ENCODE data around the gene COA7. TPM values are rescaled to one million over a fixed set of nuclear protein-coding genes. Genes with fewer than 3 reads are reported as not detected.
"Not testable (repeated sequence)": the region's sequence is repeated elsewhere in the genome, so short reads cannot be mapped to it uniquely, and the experiment has no call there.

Gene COA7
- total RNA-seq, 8 experiments from 2014 or later, result 16.3 to 27.6 (median 20.9) TPM

DNA sequence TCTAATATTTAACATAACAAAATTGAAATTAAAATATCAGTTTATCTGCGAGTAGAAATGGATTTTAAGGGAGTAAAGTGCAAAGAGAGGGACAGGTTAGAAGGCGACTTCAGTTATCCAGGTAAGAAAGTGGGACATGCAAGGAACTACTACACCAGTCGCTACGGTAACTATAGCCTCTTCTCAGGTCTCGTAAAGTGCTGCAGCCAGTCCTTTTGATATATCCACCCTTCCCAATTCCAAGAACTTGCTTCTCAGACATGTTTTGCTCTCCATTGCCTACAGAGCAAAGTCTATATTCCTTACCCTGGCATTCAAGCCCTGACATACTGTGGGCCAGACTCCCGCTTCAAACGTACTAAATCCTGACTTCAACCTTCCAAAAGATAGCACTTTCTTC is 2.5 kb downstream of the COA7 start:
- H3K27ac ChIP-seq, result no peak overlapping the region
- H3K4me3 ChIP-seq, result no peak overlapping the region
- 88 to 100% (median 97%) methylated on average over 2 to 7 of the region's 7 CpGs for WGBS, 10 experiments
- H3K4me1 ChIP-seq (replicated peaks in 1 of 2), result peaks cover 7 to 10% of the 10 kb centered on the region in 2 donors
- ATAC-seq (replicated peaks in 6 of 8), result no peak
- in situ Hi-C loops (cut with MboI; ENCODE audit: low pct_unique_long_range_greater_than_20kb in 2 of 9, low sequenced_read_pairs in 9 of 9, unreplicated experiment in 9 of 9), result loop anchor here in 3 of 9 experiments (25.0 kb wide), 3 partner anchors 208 to 258 kb away; no protein-coding TSS in a partner anchor

GRCh38 chr1:52693843-52694242 is 4.3 kb downstream of the COA7 start:
- no peak overlapping the region for H3K27ac ChIP-seq
- WGBS, 10 experiments, result 89 to 100% (median 100%) methylated on average over 1 of the region's 1 CpG; no CpG with 5 or more reads in 4 of the 10 experiments
- ATAC-seq (replicated peaks in 6 of 8), result no peak
- H3K4me1 ChIP-seq (replicated peaks in 1 of 2), result peaks cover 7 to 10% of the 10 kb centered on the region in 2 donors
- in situ Hi-C loops (cut with MboI; ENCODE audit: low pct_unique_long_range_greater_than_20kb in 2 of 9, low sequenced_read_pairs in 9 of 9, unreplicated experiment in 9 of 9), result loop anchor here in 3 of 9 experiments (25.0 kb wide), 3 partner anchors 207 to 257 kb away; no protein-coding TSS in a partner anchor
- H3K4me3 ChIP-seq, result no peak overlapping the region

GRCh38 chr1:52693351-52693750 is 4.8 kb downstream of the COA7 start:
- ATAC-seq (replicated peaks in 6 of 8); H3K4me3 ChIP-seq; H3K4me1 ChIP-seq (replicated peaks in 1 of 2); H3K27ac ChIP-seq: not testable (repeated sequence)
- WGBS, 10 experiments, result 91 to 100% (median 99%) methylated on average over 1 to 10 of the region's 10 CpGs
- in situ Hi-C loops (cut with MboI; ENCODE audit: low pct_unique_long_range_greater_than_20kb in 2 of 9, low sequenced_read_pairs in 9 of 9, unreplicated experiment in 9 of 9), result loop anchor here in 3 of 9 experiments (25.0 kb wide), 3 partner anchors 206 to 256 kb away; no protein-coding TSS in a partner anchor

- no peak for ATAC-seq (replicated peaks in 6 of 8)
- Histone ChIP-seq H3K4me3 (no peak overlapping the region), H3K4me1 (replicated peaks in 1 of 2) (peaks cover 5% of the 10 kb centered on the region in 2 donors), H3K27ac (no peak overlapping the region)
- in situ Hi-C loops (cut with MboI; ENCODE audit: low pct_unique_long_range_greater_than_20kb in 2 of 9, low sequenced_read_pairs in 9 of 9, unreplicated experiment in 9 of 9), result loop anchor here in 3 of 9 experiments (25.0 kb wide), 3 partner anchors 205 to 255 kb away; no protein-coding TSS in a partner anchor
- 89 to 100% (median 93%) methylated on average over 1 to 3 of the region's 4 CpGs; no CpG with 5 or more reads in 7 of the 10 experiments for whole genome bisulfite sequencing, 10 experiments
Observed at GRCh38 chr1:52692697-52693096, 5.5 kb downstream of the COA7 start.

GRCh38 chr1:52691821-52692220 is 6.3 kb downstream of the COA7 start:
- Histone ChIP-seq H3K27ac (no peak overlapping the region), H3K4me3 (no peak overlapping the region), H3K4me1 (replicated peaks in 1 of 2) (no peaks in the 10 kb centered on the region)
- 60 to 100% (median 92%) methylated on average over 1 to 3 of the region's 3 CpGs; no CpG with 5 or more reads in 3 of the 10 experiments for WGBS, 10 experiments
- ATAC-seq (replicated peaks in 6 of 8), result no peak
- in situ Hi-C loops (cut with MboI; ENCODE audit: low pct_unique_long_range_greater_than_20kb in 2 of 9, low sequenced_read_pairs in 9 of 9, unreplicated experiment in 9 of 9), result loop anchor here in 3 of 9 experiments (25.0 kb wide), 3 partner anchors 205 to 255 kb away; no protein-coding TSS in a partner anchor

DNA sequence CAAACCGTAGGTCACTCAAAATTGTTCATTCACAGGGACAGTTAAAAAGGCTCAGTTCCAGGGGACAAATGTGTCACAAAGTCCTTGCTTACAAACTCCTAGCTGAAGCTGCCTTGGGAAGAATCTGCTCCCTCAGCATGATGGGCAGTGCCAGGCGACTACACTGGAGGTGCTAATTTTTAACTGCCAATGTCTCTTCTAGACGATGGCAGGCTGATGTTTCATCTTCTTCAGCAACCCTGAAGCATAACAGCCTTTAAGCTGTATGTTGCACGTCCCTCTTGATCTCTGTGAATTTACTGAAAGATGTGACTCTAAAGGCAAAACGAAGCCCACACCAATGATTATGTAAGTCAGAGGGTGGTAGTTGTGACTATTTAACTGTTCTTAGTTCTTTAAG is 11.3 kb downstream of the COA7 start:
- WGBS, 10 experiments, result 89 to 100% (median 96%) methylated on average over 1 to 5 of the region's 5 CpGs; no CpG with 5 or more reads in 1 of the 10 experiments
- Histone ChIP-seq H3K4me3 (no peak overlapping the region), H3K4me1 (replicated peaks in 1 of 2) (peaks cover 0 to 3% of the 10 kb centered on the region in 2 donors), H3K27ac (no peak overlapping the region)
- no peak for ATAC-seq (replicated peaks in 6 of 8)
- in situ Hi-C loops (cut with MboI; ENCODE audit: low pct_unique_long_range_greater_than_20kb in 2 of 9, low sequenced_read_pairs in 9 of 9, unreplicated experiment in 9 of 9), result loop anchor here in 3 of 9 experiments (25.0 kb wide), 3 partner anchors 200 to 250 kb away; no protein-coding TSS in a partner anchor

GRCh38 chr1:52686261-52686751 is 11.8 kb downstream of the COA7 start:
- in situ Hi-C loops (cut with MboI; ENCODE audit: low pct_unique_long_range_greater_than_20kb in 2 of 9, low sequenced_read_pairs in 9 of 9, unreplicated experiment in 9 of 9), result loop anchor here in 3 of 9 experiments (25.0 kb wide), 3 partner anchors 199 to 249 kb away; no protein-coding TSS in a partner anchor
- peak; percentile 90 to 95 (median 92) for ATAC-seq (replicated peaks in 6 of 8)
- not testable (repeated sequence) for H3K4me1 ChIP-seq (replicated peaks in 1 of 2); H3K27ac ChIP-seq
- H3K4me3 ChIP-seq, result peak overlapping the region in 1 of 5 donors; percentile 3
- WGBS, 10 experiments, result 0 to 100% (median 44%) methylated on average over 1 to 9 of the region's 17 CpGs; no CpG with 5 or more reads in 4 of the 10 experiments

GRCh38 chr1:52684545-52684944 is 13.6 kb downstream of the COA7 start:
- Histone ChIP-seq H3K4me3 (no peak overlapping the region), H3K27ac (no peak overlapping the region), H3K4me1 (replicated peaks in 1 of 2) (peaks cover 0 to 3% of the 10 kb centered on the region in 2 donors)
- no peak for ATAC-seq (replicated peaks in 6 of 8)
- 80 to 100% (median 80%) methylated on average over 1 of the region's 1 CpG; no CpG with 5 or more reads in 7 of the 10 experiments for WGBS, 10 experiments
- in situ Hi-C loops (cut with MboI; ENCODE audit: low pct_unique_long_range_greater_than_20kb in 2 of 9, low sequenced_read_pairs in 9 of 9, unreplicated experiment in 9 of 9), result loop anchor here in 3 of 9 experiments (25.0 kb wide), 3 partner anchors 197 to 247 kb away; no protein-coding TSS in a partner anchor

- 90 to 100% (median 98%) methylated on average over 1 to 4 of the region's 4 CpGs; no CpG with 5 or more reads in 1 of the 10 experiments for WGBS, 10 experiments
- Histone ChIP-seq H3K27ac (no peak overlapping the region), H3K4me3 (no peak overlapping the region), H3K4me1 (replicated peaks in 1 of 2) (peaks cover 0 to 9% of the 10 kb centered on the region in 2 donors)
- ATAC-seq (replicated peaks in 6 of 8), result no peak
- in situ Hi-C loops (cut with MboI; ENCODE audit: low pct_unique_long_range_greater_than_20kb in 2 of 9, low sequenced_read_pairs in 9 of 9, unreplicated experiment in 9 of 9), result loop anchor here in 3 of 9 experiments (25.0 kb wide), 3 partner anchors 196 to 246 kb away; no protein-coding TSS in a partner anchor
Observed at GRCh38 chr1:52683367-52683940, 14.7 kb downstream of the COA7 start.

- 88 to 100% (median 92%) methylated on average over 1 to 4 of the region's 4 CpGs; no CpG with 5 or more reads in 1 of the 10 experiments for WGBS, 10 experiments
- H3K4me3 ChIP-seq, result no peak overlapping the region
- in situ Hi-C loops (cut with MboI; ENCODE audit: low pct_unique_long_range_greater_than_20kb in 2 of 9, low sequenced_read_pairs in 9 of 9, unreplicated experiment in 9 of 9), result loop anchor here in 3 of 9 experiments (25.0 kb wide), 3 partner anchors 194 to 244 kb away; no protein-coding TSS in a partner anchor
- no peak overlapping the region for H3K27ac ChIP-seq
- peaks cover 0 to 9% of the 10 kb centered on the region in 2 donors for H3K4me1 ChIP-seq (replicated peaks in 1 of 2)
- ATAC-seq (replicated peaks in 6 of 8), result no peak
Observed at GRCh38 chr1:52681136-52681535, 17.0 kb downstream of the COA7 start.

DNA sequence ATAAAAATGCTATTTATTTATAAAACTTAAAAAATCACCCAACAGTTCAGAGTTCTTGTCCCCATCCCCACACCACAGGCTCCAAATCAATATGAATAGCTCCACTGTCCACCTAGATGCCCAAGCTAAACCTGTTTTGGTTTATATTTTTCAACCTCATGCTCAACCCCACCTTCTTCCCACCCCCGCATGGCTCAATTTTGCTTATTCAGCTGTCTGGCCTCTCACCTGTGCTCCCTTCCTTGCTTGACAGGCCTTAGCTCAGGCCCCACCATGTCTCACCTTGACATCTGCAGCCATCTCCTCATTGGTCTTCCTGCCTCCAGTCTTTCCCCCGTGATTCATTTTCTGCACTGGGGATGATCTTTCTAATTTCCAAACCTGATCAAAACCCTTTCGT is 17.8 kb downstream of the COA7 start:
- in situ Hi-C loops (cut with MboI; ENCODE audit: low pct_unique_long_range_greater_than_20kb in 2 of 9, low sequenced_read_pairs in 9 of 9, unreplicated experiment in 9 of 9), result loop anchor here in 3 of 9 experiments (25.0 kb wide), 3 partner anchors 193 to 243 kb away; no protein-coding TSS in a partner anchor
- Histone ChIP-seq H3K27ac (no peak overlapping the region), H3K4me3 (no peak overlapping the region), H3K4me1 (replicated peaks in 1 of 2) (peaks cover 0 to 7% of the 10 kb centered on the region in 2 donors)
- ATAC-seq (replicated peaks in 6 of 8), result no peak
- WGBS, 10 experiments, result 50 to 100% (median 86%) methylated on average over 2 to 3 of the region's 3 CpGs; no CpG with 5 or more reads in 2 of the 10 experiments

- peaks cover 6 to 15% of the 10 kb centered on the region in 2 donors for H3K4me1 ChIP-seq (replicated peaks in 1 of 2)
- no peak overlapping the region for H3K27ac ChIP-seq
- no peak overlapping the region for H3K4me3 ChIP-seq
- 67 to 100% (median 90%) methylated on average over 1 to 5 of the region's 5 CpGs; no CpG with 5 or more reads in 2 of the 10 experiments for WGBS, 10 experiments
- ATAC-seq (replicated peaks in 6 of 8), result no peak
- in situ Hi-C loops (cut with MboI; ENCODE audit: low pct_unique_long_range_greater_than_20kb in 2 of 9, low sequenced_read_pairs in 9 of 9, unreplicated experiment in 9 of 9), result loop anchor here in 3 of 9 experiments (25.0 kb wide), 3 partner anchors 192 to 242 kb away; no protein-coding TSS in a partner anchor
Observed at GRCh38 chr1:52679498-52679897, 18.6 kb downstream of the COA7 start.

DNA sequence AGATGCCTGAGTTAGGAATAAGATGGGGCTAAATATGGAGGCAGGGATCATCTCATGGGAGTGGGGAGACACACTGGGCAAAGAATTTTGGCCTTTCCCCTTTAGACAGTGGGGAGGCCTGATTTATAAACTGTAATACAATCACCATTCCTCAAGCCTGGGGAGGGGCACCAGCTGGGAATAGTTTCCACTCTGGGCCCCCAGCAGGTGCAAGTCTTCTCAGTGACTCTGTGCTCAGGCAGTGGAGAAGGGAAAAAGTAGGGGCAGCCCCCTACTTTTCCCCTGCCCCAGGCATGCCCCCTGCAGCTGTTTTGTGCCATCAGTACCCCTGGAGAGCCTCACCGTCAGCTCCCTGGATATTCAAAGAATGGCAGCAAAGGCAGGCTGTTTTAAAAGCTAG is 19.1 kb downstream of the COA7 start:
- ATAC-seq (replicated peaks in 6 of 8), result no peak
- WGBS, 10 experiments, result 29 to 80% methylated on average over 1 of the region's 1 CpG; no CpG with 5 or more reads in 8 of the 10 experiments
- in situ Hi-C loops (cut with MboI; ENCODE audit: low pct_unique_long_range_greater_than_20kb in 2 of 9, low sequenced_read_pairs in 9 of 9, unreplicated experiment in 9 of 9), result loop anchor here in 3 of 9 experiments (25.0 kb wide), 3 partner anchors 192 to 242 kb away; no protein-coding TSS in a partner anchor
- H3K27ac ChIP-seq, result no peak overlapping the region
- H3K4me3 ChIP-seq, result no peak overlapping the region
- H3K4me1 ChIP-seq (replicated peaks in 1 of 2), result peaks cover 10 to 19% of the 10 kb centered on the region in 2 donors
